GM18502 (cell line): ENCODE data around the gene UMAD1.

Experiments used
- ATAC-seq: cut with Tn5 transposase; IDR thresholded peaks from one replicate; pipeline ENCODE4 v1.9.1; 2021; ENCODE audit warnings: mild to moderate bottlenecking; ENCODE audit not compliant: unreplicated experiment, poor library complexity

The UMAD1 gene

DNA sequence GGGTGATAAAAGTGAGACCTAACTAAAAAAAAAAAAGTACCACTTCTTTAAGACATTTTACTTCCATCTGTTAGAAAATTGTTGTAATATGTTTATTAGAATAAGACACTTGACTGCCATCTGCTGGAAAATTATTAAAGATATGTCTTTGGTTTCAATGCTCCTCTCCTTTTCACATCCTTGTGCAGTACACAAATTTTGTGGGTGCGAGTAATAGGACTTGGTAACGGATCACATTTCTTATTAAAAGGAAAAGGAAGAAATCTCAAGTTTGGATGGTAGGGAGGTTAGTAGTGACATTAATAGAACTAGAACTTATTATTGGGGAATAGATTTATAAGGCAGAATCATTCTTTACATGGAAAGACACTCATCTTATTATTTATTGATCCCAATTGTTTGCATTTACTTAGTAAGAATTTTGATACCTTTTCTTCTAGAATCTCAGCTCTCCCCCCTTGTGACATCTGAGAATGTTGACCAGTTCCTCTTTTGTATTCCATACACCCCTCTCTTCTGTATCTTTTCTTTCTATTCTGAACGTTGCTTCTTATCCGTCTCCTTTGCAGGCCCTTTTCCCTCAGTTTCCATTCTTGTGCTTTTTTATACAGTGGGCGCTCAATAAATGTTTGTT is 120.9 kb downstream of the UMAD1 start:
- peak; percentile 32 for ATAC-seq

DNA sequence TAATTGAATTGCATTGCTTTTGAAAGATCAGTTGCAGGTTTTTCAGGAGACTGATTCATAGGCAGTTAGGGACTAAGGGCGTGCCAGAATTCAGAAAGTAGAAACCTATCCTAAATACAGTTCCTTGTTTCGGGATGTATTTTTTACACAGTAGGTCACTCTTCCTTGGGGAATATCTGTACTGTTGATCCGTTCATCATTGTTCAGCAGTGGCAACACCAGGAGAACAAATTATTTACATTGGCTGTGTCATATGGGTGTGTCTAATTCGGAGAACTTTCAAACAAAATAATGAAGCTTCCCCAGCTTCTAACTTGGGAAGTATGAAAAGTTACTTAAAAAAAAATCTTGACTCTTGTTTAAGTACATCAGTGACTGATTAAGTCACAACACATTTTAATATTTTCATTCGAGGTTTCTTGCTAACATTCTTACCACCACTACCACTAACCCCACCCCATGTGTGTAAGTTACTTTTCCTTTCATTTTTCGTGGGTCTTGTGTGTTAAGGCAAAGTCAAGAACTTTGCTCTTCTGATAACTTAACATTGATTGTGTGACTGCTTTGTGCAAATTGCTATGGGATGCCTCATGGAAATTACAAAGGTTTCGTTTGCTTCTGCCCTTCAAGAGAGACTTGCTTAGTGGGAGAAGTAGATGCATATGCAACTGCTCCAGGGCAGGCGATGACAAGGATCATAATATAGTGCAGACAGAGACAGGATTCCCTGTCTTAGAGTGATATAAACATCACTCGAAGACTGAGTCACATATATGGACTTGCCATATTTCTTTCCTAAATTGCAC is 121.6 kb downstream of the UMAD1 start:
- peak; percentile 66 for ATAC-seq

DNA sequence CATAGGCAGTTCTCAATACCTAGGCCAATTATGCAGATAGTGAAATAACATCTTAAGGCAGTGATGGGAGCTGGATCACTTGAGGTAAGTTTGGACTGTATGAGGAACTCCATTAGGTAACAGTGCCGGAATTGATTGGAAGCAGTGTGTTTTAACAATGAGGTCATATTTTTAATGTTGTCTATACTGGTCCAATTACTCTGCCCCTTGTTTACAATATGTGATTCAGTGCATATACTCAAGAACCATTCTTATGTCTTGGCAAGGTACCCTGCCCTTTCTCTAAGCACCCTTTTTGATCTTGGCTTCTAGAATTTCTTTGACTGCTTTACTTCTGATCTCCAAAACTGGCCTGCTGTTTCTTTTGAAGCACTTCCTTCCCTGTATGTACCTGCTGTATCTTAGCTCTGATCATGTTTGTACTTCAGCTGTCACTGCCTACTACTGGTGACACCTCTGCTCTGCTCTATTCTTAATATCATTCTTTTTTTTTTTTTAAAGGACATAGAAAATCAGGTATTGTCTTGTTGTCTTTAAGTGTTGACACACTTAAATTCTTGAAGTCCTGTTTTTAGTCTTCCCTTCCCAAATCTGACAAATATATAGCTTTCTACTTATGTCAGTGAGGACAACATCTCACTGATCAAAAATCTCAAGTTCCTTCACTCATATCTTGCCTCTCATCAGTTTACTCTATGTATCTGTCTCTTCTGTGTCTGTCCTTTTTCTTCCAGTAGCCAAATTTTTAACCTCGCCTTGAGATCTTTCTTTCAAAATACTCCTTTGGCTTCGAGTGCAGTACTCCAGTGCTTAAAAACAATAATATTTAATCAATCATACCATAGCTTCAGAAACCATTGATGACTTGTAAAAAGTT is 124.2 kb downstream of the UMAD1 start:
- no peak for ATAC-seq

GRCh38 chr7:7765422-7765821 is 124.9 kb downstream of the UMAD1 start:
- peak; percentile 59 for ATAC-seq

- no peak for ATAC-seq
Measured at GRCh38 chr7:7766671-7767070, 126.1 kb downstream of the UMAD1 start.

- ATAC-seq, result no peak
Measured at GRCh38 chr7:7768977-7769709, 128.6 kb downstream of the UMAD1 start.

GRCh38 chr7:7769710-7770627 is 129.4 kb downstream of the UMAD1 start:
- ATAC-seq, result no peak

DNA sequence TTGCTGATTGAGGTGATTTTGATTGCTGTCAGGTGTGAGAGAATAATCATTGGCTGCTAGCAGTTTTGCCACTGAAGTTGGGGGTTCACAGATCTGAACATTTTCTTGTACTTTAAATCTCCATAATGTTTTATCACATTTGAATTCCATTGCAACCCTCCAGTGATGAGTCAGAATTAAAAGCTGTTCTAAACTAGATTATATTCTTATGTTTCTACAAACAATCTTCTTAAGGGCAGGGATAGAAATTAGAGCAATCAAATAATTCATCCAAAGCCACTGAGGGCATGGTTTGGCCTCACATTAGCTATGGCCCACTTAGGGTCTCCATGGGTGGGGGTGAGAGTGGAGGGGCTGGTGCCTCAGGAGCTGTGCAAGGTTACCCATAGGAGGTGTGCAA is 130.9 kb downstream of the UMAD1 start:
- ATAC-seq, result no peak

- peak; percentile 63 for ATAC-seq
Measured at GRCh38 chr7:7772397-7772821, 131.9 kb downstream of the UMAD1 start.

- peak; percentile 71 for ATAC-seq
Measured at GRCh38 chr7:7773334-7774309, 133.1 kb downstream of the UMAD1 start.

DNA sequence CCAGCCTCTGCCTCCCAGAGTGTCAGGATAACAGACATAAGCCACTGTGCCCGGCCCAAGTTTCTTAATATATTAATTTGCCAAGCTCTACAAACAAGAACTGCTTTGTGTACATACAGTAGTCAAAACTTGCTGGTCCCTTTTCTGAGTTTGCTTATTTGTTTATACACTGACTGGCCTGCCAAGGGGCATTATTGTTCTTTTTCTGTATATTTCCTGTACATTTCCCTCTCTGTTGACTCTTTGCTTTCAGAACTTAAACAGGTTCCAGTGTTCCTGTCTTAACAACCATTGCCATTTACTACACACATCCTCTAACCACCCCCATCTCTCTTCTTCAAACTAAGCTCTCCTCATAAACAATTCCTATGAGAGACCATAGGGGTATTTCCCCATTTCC is 139.3 kb downstream of the UMAD1 start:
- no peak for ATAC-seq

DNA sequence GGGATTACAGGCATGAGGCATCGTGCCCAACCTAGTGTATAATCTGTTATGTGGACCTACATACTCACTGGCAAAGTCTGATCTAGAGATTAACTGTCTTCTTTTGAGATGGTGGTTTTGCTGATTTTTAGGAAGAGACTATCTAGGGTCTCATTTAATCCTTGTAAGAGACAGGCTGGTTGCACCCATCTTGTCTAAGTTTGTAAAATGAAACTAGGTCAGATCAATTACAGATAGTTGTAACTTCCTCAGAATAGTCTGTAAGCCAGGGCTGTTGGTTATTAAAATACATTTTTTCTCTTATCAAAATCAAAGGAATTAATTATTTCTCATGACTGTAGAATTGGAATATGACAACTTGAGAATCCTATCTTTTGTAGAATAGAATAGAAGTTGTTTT is 142.4 kb downstream of the UMAD1 start:
- ATAC-seq, result no peak

DNA sequence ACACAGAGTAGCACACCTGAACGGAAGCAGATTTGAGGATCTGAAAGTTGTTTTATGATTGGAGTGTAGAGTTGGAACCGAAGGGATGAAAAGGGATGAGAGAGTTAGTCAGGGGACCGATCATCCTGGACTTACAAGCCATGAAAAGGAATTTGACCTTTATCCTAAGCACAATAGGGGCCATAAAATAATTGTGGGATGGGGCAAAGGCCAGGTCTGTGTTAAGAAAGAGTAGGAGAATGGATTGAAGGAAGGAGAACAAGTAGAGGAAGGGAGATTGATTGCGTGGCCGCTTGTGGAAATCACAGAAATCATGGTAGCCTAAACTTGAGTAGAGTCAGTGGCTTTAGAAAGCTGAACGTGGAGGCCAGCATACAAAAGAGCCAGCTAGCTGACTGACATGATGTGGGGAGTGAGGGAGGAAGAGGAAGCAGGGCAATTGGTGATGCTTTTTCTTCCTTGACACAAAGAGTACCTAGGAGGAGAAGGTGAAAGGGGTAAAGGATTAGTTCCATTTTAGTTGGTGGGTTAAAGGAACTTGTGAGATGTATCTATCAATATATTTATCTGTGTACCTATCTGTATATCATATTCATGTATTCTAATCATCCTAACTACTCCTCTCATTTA is 144.9 kb downstream of the UMAD1 start:
- ATAC-seq, result no peak

DNA sequence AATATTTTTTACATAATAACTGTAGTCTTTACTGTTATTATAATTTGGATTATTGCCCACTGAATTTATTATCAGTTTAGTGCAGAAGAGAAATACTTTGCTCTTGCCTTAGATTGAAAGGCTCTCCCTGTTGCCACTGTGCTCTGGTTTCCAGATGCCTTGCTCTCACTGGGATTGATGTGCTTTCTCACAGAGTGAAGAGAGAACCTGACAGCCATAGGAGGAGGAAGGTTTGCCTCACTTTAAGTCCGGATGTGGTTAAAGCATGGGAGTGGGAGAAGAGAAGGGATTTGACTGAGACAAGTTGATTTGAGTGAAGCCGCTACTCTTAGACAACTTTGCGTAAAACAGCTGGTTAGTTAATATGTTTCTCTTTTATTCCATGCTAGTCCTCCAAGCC is 146.0 kb downstream of the UMAD1 start:
- no peak for ATAC-seq

DNA sequence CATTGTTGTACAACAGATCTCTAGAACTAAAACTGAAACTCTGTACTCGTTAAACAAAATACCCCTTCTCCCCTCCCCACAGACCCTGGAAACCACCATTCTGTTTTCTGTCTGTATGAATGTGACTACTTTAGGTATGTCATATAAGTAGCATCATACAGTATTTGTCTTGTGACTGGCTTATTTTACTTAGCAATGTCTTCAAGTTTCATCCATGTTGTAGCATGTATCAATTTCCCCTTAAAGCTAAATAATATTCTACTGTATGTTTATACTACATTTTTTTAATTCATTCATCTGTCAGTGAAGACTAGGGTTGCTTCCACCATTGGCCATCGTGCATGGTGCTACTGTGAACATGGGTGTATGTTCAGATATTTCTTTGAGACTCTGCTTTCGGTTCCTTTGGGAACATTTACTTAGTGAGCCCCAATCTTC is 149.0 kb downstream of the UMAD1 start:
- ATAC-seq, result peak; percentile 92

DNA sequence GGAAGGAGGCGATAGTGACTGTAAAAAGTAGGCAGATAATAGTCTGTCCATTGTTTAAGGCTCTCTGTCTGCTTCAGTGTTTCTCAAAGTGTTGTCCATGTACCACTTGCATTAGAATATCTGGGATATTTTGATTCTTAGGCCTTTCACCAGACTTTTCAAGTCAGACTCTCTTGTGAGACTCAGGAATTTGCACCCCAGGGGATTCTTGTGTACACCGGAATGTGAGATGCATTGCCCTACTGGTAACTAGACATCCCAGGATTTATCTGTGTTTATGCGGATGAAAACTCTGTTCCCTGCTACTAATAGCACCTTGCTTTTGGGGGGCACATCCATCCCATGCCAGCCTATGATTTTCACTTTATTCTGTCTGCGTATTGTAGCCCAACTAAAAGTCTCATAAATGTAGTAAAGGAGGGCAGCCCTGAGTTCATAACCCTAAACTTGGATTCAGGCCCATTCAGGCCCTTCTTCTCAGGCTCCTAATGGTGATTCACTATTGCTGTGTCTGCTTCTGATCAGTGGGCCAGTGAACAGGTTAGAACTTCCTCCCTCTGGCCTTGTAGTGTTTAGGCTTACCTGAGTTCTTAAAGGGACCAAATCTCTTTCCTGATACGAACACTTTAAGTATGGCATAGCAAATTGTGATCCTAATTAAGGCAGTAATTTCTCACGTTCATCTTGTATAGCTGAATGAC is 149.6 kb downstream of the UMAD1 start:
- no peak for ATAC-seq

DNA sequence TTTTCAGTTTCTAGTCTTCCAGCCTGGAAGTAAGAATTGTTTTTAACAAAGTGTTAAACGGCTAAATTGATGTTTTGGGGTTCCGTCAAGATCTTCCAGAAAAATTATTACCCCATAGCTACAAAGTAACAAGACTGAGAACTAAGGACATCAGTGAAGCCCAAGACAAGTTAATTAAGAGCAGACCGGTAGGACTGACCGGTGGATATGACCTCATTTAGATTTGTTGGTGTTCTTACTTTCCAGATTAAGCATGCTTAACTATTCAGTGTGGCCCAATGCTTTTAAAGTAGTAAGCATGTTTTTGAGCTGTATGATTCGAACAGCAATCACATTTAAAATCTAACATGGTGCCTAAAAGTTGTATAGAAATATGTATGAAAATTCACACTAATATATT is 151.0 kb downstream of the UMAD1 start:
- no peak for ATAC-seq
